IMR-90 (cell line): Measurements from ENCODE around the gene ITGA1.

Experiments used
- CHD1 ChIP-seq: IDR thresholded peaks from 2 replicates; pipeline ENCODE4 v1.6.1; 2012; ENCODE audit warnings: low read depth, low read length, improper control_type of control experiment
- MXI1 ChIP-seq: IDR thresholded peaks from 2 replicates; pipeline ENCODE4 v1.6.1; 2012; ENCODE audit warnings: low read depth, mild to moderate bottlenecking, low read length, moderate library complexity, borderline replicate concordance
- NFE2L2 ChIP-seq: fragments of 150-350 bp; IDR thresholded peaks from 2 replicates; pipeline ENCODE4 v1.6.1; 2016; ENCODE audit warnings: low read depth, mild to moderate bottlenecking, low read length
- POLR2A ChIP-seq: IDR thresholded peaks from 2 replicates; pipeline ENCODE4 v1.6.1; 2012; ENCODE audit warnings: mild to moderate bottlenecking, low read depth, low read length
- RCOR1 ChIP-seq: IDR thresholded peaks from 2 replicates; pipeline ENCODE4 v1.6.1; 2012; ENCODE audit warnings: mild to moderate bottlenecking, low read length, improper control_type of control experiment; ENCODE audit not compliant: insufficient replicate concordance
- RFX5 ChIP-seq: IDR thresholded peaks from 2 replicates; pipeline ENCODE4 v1.8.0; 2012; ENCODE audit warnings: low read depth, mild to moderate bottlenecking, low read length, moderate library complexity
- TF ChIP-seq, protein P1 (sequence below): conservative IDR thresholded peaks from 2 replicates; pipeline ENCODE4 v1.5.1; 2012; ENCODE audit warnings: mild to moderate bottlenecking, low read depth, low read length, improper control_type of control experiment
- TF ChIP-seq, protein P2 (sequence below): fragments of 150-350 bp; IDR thresholded peaks from 2 replicates; pipeline ENCODE4 v1.6.1; 2017; ENCODE audit warnings: mild to moderate bottlenecking, antibody characterized with exemption, low read length, low read depth
- TF ChIP-seq, protein P3 (sequence below): fragments of 150-350 bp; IDR thresholded peaks from 2 replicates; pipeline ENCODE4 v1.6.1; 2016; ENCODE audit warnings: low read depth, mild to moderate bottlenecking, low read length, moderate library complexity, borderline replicate concordance

DNA sequence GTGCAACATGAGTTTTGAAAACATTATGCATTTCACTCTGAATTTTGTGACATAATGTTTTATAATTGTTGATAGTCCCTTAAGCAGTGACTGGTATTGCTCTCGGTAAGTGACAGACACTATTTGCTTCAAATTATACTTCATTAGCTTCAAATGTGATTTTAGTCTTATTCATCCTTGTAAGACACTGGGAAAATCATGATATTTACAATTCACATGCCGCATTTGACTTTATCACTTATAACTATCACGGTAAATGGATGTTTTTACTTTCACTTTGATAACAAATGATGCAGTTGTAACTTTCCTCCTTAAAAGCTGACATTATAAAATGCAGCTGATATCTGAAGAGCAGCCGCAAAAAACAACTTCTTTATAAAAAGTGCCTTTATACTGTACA is 157.3 kb downstream of the ITGA1 start:
- no peak for TF ChIP-seq CHD1
- no peak for TF ChIP-seq NFE2L2
- TF ChIP-seq, protein P1, sequence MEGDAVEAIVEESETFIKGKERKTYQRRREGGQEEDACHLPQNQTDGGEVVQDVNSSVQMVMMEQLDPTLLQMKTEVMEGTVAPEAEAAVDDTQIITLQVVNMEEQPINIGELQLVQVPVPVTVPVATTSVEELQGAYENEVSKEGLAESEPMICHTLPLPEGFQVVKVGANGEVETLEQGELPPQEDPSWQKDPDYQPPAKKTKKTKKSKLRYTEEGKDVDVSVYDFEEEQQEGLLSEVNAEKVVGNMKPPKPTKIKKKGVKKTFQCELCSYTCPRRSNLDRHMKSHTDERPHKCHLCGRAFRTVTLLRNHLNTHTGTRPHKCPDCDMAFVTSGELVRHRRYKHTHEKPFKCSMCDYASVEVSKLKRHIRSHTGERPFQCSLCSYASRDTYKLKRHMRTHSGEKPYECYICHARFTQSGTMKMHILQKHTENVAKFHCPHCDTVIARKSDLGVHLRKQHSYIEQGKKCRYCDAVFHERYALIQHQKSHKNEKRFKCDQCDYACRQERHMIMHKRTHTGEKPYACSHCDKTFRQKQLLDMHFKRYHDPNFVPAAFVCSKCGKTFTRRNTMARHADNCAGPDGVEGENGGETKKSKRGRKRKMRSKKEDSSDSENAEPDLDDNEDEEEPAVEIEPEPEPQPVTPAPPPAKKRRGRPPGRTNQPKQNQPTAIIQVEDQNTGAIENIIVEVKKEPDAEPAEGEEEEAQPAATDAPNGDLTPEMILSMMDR = no peak
- TF ChIP-seq POLR2A = no peak
- TF ChIP-seq MXI1 = no peak
- no peak for TF ChIP-seq RCOR1
- TF ChIP-seq, protein P2, sequence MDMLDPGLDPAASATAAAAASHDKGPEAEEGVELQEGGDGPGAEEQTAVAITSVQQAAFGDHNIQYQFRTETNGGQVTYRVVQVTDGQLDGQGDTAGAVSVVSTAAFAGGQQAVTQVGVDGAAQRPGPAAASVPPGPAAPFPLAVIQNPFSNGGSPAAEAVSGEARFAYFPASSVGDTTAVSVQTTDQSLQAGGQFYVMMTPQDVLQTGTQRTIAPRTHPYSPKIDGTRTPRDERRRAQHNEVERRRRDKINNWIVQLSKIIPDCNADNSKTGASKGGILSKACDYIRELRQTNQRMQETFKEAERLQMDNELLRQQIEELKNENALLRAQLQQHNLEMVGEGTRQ = no peak
- TF ChIP-seq, protein P3, sequence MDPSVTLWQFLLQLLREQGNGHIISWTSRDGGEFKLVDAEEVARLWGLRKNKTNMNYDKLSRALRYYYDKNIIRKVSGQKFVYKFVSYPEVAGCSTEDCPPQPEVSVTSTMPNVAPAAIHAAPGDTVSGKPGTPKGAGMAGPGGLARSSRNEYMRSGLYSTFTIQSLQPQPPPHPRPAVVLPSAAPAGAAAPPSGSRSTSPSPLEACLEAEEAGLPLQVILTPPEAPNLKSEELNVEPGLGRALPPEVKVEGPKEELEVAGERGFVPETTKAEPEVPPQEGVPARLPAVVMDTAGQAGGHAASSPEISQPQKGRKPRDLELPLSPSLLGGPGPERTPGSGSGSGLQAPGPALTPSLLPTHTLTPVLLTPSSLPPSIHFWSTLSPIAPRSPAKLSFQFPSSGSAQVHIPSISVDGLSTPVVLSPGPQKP = no peak
- TF ChIP-seq RFX5 = no peak
